Measurements from ENCODE around the gene MPL. TPM values are rescaled to one million over a fixed set of nuclear protein-coding genes. Genes with fewer than 3 reads are reported as not detected.

The MPL gene
- polyA plus RNA-seq, 1 donor (not counting 4 experiments of a cell fraction or from before 2014, with no cell fraction given), result not detected

DNA sequence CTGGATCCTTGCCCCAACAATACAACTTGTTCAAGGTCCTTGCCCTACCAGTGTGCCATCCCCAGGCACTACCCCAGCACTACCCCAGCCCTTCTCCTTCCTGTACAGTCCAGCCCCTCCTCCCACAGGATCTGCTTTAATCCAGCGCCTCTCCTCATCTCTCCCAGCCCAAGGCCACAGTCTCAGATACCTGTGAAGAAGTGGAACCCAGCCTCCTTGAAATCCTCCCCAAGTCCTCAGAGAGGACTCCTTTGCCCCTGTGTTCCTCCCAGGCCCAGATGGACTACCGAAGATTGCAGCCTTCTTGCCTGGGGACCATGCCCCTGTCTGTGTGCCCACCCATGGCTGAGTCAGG, 14.7 kb downstream of the MPL start:
- Histone ChIP-seq H3K27me3 (ENCODE audit: control insufficient read depth, extremely low read depth, insufficient read depth, low read length) (no peaks in the 10 kb centered on the region), H3K4me2 (ENCODE audit: control insufficient read depth, extremely low read depth, insufficient read depth, low read depth, low read length) (no peak overlapping the region), H3K9me3 (ENCODE audit: control insufficient read depth, low read depth, low read length) (no peaks in the 10 kb centered on the region), H3K9ac (ENCODE audit: control insufficient read depth, extremely low read depth, insufficient read depth, low read length) (no peak overlapping the region), H3K4me3 (ENCODE audit: control insufficient read depth in 2 of 3, extremely low read depth in 1 of 3, insufficient read depth in 2 of 3, low read depth in 1 of 3, low read length in 3 of 3) (no peak overlapping the region), H3K79me2 (ENCODE audit: control insufficient read depth, insufficient read depth, low read length) (no peaks in the 10 kb centered on the region), H2AFZ (ENCODE audit: control insufficient read depth, low read length) (no peak overlapping the region), H3K9me1 (ENCODE audit: control insufficient read depth, extremely low read depth, insufficient read depth, low read length) (no peaks in the 10 kb centered on the region), H3K27ac (ENCODE audit: control insufficient read depth, insufficient read depth, low read length) (no peak overlapping the region), H4K20me1 (ENCODE audit: control insufficient read depth, extremely low read depth, insufficient read depth, low read length) (no peaks in the 10 kb centered on the region), H3K4me1 (ENCODE audit: control insufficient read depth, extremely low read depth, insufficient read depth, low read length) (peaks cover 16% of the 10 kb centered on the region), H3K36me3 (ENCODE audit: control insufficient read depth in 2 of 2, extremely low read depth in 1 of 2, insufficient read depth in 2 of 2, low read length in 2 of 2) (no peaks in the 10 kb centered on the region)
- FAIRE-seq, result no peak
- no peak for DNase-seq (ENCODE audit: low read depth, low spot score)
- dilution Hi-C loops (cut with MboI; ENCODE audit: extremely low pct_ligation_motif_present, low sequenced_read_pairs), result no loop called here
- TF ChIP-seq EZH2 (IDR thresholded peaks at IDR 0.05; ENCODE audit: low read length), result no peak
- TF ChIP-seq, protein P1, sequence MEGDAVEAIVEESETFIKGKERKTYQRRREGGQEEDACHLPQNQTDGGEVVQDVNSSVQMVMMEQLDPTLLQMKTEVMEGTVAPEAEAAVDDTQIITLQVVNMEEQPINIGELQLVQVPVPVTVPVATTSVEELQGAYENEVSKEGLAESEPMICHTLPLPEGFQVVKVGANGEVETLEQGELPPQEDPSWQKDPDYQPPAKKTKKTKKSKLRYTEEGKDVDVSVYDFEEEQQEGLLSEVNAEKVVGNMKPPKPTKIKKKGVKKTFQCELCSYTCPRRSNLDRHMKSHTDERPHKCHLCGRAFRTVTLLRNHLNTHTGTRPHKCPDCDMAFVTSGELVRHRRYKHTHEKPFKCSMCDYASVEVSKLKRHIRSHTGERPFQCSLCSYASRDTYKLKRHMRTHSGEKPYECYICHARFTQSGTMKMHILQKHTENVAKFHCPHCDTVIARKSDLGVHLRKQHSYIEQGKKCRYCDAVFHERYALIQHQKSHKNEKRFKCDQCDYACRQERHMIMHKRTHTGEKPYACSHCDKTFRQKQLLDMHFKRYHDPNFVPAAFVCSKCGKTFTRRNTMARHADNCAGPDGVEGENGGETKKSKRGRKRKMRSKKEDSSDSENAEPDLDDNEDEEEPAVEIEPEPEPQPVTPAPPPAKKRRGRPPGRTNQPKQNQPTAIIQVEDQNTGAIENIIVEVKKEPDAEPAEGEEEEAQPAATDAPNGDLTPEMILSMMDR (optimal IDR thresholded peaks at IDR 0.05 in 1 of 3, IDR thresholded peaks at IDR 0.05 in 1 of 3, conservative IDR thresholded peaks at IDR 0.05 in 1 of 3; ENCODE audit: extremely low read depth in 1 of 3, insufficient read depth in 2 of 3, low read length in 3 of 3), result no peak

DNA sequence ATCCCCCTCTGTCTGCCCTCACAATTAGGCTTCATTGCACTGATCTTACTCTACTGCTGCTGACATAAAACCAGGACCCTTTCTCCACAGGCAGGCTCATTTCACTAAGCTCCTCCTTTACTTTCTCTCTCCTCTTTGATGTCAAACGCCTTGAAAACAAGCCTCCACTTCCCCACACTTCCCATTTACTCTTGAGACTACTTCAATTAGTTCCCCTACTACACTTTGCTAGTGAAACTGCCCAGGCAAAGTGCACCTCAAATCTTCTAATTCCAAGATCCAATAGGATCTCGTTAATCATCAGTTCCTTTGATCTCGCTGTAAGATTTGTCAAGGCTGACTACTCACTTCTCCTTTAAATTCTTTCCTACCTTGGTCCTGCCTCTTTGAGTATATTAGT, 15.3 kb downstream of the MPL start:
- no peak for DNase-seq (ENCODE audit: low read depth, low spot score)

More for the DNA sequence above, 15.3 kb downstream of the MPL start:
- Histone ChIP-seq H3K36me3 (ENCODE audit: control insufficient read depth in 2 of 2, extremely low read depth in 1 of 2, insufficient read depth in 2 of 2, low read length in 2 of 2) (no peaks in the 10 kb centered on the region), H3K27ac (ENCODE audit: control insufficient read depth, insufficient read depth, low read length) (no peak overlapping the region), H3K4me1 (ENCODE audit: control insufficient read depth, extremely low read depth, insufficient read depth, low read length) (peaks cover 17% of the 10 kb centered on the region), H3K79me2 (ENCODE audit: control insufficient read depth, insufficient read depth, low read length) (no peaks in the 10 kb centered on the region), H3K9ac (ENCODE audit: control insufficient read depth, extremely low read depth, insufficient read depth, low read length) (no peak overlapping the region), H2AFZ (ENCODE audit: control insufficient read depth, low read length) (no peak overlapping the region), H3K9me3 (ENCODE audit: control insufficient read depth, low read depth, low read length) (no peaks in the 10 kb centered on the region), H3K27me3 (ENCODE audit: control insufficient read depth, extremely low read depth, insufficient read depth, low read length) (no peaks in the 10 kb centered on the region), H3K9me1 (ENCODE audit: control insufficient read depth, extremely low read depth, insufficient read depth, low read length) (no peaks in the 10 kb centered on the region), H3K4me2 (ENCODE audit: control insufficient read depth, extremely low read depth, insufficient read depth, low read depth, low read length) (no peak overlapping the region), H4K20me1 (ENCODE audit: control insufficient read depth, extremely low read depth, insufficient read depth, low read length) (no peaks in the 10 kb centered on the region), H3K4me3 (ENCODE audit: control insufficient read depth in 2 of 3, extremely low read depth in 1 of 3, insufficient read depth in 2 of 3, low read depth in 1 of 3, low read length in 3 of 3) (no peak overlapping the region)
- no peak for FAIRE-seq
- TF ChIP-seq EZH2 (IDR thresholded peaks at IDR 0.05; ENCODE audit: low read length), result no peak
- TF ChIP-seq, protein P1 (optimal IDR thresholded peaks at IDR 0.05 in 1 of 3, IDR thresholded peaks at IDR 0.05 in 1 of 3, conservative IDR thresholded peaks at IDR 0.05 in 1 of 3; ENCODE audit: extremely low read depth in 1 of 3, insufficient read depth in 2 of 3, low read length in 3 of 3), result no peak
- dilution Hi-C loops (cut with MboI; ENCODE audit: extremely low pct_ligation_motif_present, low sequenced_read_pairs), result no loop called here

All from keratinocyte (primary cell).